GM08714 (cell line): ENCODE measurements around the gene PRXL2C.
"Not testable (repeated sequence)": the region's sequence is repeated elsewhere in the genome, so short reads cannot be mapped to it uniquely, and the experiment has no call there.

Source experiments
- H3K4me3 ChIP-seq: fragments of 200-500 bp; sonication (Bioruptor generic); 2 replicates; pipeline ENCODE4 v1.5.1; 2014; ENCODE audit warnings: mild to moderate bottlenecking, low read length, inconsistent platforms
- ZNF274 ChIP-seq: IDR thresholded peaks from 2 replicates; pipeline ENCODE4 v1.6.1; 2012; ENCODE audit warnings: mild to moderate bottlenecking, low read depth, low read length

The PRXL2C gene

GRCh38 chr9:96621618-96622017 is 33.5 kb downstream of the PRXL2C start:
- no peak overlapping the region for H3K4me3 ChIP-seq

GRCh38 chr9:96620832-96621269 is 34.3 kb downstream of the PRXL2C start:
- no peak overlapping the region for H3K4me3 ChIP-seq
- TF ChIP-seq ZNF274 = no peak

More at GRCh38 chr9:96621618-96622017, 33.5 kb downstream of the PRXL2C start:
- TF ChIP-seq ZNF274 = no peak

GRCh38 chr9:96620181-96620514 is 35.0 kb downstream of the PRXL2C start:
- H3K4me3 ChIP-seq = no peak overlapping the region
- no peak for TF ChIP-seq ZNF274

- peak within 1 kb of the TSS; percentile 51; the same call in 1 of the 2 replicates for H3K4me3 ChIP-seq
- no peak for TF ChIP-seq ZNF274
Measured at GRCh38 chr9:96619491-96620180, 35.5 kb downstream of the PRXL2C start, which contains the start of gene CDC14B. CDC14B (minus strand) TSS chr9:96619843; CDS start chr9:96619378, 465 bp downstream.

GRCh38 chr9:96619124-96619465 is 36.0 kb downstream of the PRXL2C start:
- TF ChIP-seq ZNF274 = no peak
- peak overlapping the region; percentile 16; the same call in 1 of the 2 replicates for H3K4me3 ChIP-seq

GRCh38 chr9:96618209-96619123 is 36.7 kb downstream of the PRXL2C start:
- peak overlapping the region; percentile 16; the same call in 1 of the 2 replicates for H3K4me3 ChIP-seq
- no peak for TF ChIP-seq ZNF274

GRCh38 chr9:96617439-96618185 is 37.5 kb downstream of the PRXL2C start:
- H3K4me3 ChIP-seq = no peak overlapping the region
- no peak for TF ChIP-seq ZNF274

GRCh38 chr9:96616817-96617438 is 38.2 kb downstream of the PRXL2C start:
- no peak for TF ChIP-seq ZNF274
- H3K4me3 ChIP-seq = no peak overlapping the region

GRCh38 chr9:96615411-96615810 is 39.7 kb downstream of the PRXL2C start:
- no peak overlapping the region for H3K4me3 ChIP-seq
- no peak for TF ChIP-seq ZNF274

GRCh38 chr9:96614664-96615063 is 40.5 kb downstream of the PRXL2C start:
- H3K4me3 ChIP-seq = not testable (repeated sequence)

GRCh38 chr9:96612966-96613589 is 42.0 kb downstream of the PRXL2C start:
- H3K4me3 ChIP-seq = no peak overlapping the region
- no peak for TF ChIP-seq ZNF274

- no peak for TF ChIP-seq ZNF274
- H3K4me3 ChIP-seq = no peak overlapping the region
Measured at GRCh38 chr9:96612105-96612965, 42.8 kb downstream of the PRXL2C start.

- TF ChIP-seq ZNF274 = no peak
- H3K4me3 ChIP-seq = no peak overlapping the region
Measured at GRCh38 chr9:96611302-96611701, 43.8 kb downstream of the PRXL2C start.
